ENCODE results near the gene GDF15. TPM values are rescaled to one million over a fixed set of nuclear protein-coding genes. Genes with fewer than 3 reads are reported as not detected.
"Not testable (repeated sequence)": the region's sequence is repeated elsewhere in the genome, so short reads cannot be mapped to it uniquely, and the experiment has no call there.

Gene GDF15
- total RNA-seq, 1 donor from 2014 or later = 0.78 TPM

DNA sequence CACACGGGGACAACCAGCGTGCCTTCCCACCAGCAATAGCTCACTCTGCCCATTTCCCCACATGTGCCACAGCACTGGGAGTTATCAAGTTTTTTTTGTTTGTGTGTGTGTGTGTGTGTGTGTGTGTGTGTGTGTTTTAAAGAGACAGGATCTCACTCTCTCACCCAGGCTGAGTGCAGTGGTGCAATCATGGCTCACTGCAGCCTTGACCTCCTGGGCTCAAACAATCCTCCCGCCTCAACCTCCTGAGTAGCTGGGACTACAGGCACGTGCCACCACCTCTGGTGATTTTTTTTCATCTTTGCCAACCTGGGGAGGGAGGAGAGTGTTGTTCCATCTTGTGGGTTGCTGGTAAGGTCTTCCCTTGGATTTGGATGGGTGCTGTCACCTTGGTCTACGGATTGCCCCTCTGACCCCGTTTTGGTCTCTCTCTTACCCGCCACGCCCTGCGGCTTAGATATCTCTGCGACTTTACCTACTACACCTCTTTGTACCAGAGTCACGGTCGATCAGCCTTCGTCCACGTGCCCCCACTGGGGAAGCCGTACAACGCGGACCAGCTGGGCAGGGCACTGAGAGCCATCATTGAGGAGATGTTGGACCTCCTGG is 22.9 kb upstream of the GDF15 start:
- intact Hi-C loops (cut with micrococcal nuclease) = no loop called here

DNA sequence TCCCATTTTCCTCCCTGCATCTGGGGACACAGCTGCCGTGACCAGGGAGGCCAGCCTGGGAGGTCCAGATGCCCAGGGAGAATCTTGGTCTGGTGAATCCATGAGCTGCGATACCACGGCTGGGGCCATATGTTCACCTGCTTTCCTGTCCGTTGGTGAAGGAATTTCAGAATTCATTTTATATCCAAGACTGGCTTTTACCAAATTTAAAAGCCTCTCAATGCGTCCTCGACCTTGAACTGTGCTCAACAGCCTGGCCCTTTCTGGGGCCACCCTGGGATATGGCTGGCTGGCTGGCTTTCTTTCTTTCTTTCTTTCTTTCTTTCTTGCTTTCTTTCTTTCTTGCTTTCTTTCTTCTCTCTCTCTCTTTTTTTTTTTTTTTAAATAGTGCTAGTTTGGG is 22.2 kb upstream of the GDF15 start:
- intact Hi-C loops (cut with micrococcal nuclease) = no loop called here

DNA sequence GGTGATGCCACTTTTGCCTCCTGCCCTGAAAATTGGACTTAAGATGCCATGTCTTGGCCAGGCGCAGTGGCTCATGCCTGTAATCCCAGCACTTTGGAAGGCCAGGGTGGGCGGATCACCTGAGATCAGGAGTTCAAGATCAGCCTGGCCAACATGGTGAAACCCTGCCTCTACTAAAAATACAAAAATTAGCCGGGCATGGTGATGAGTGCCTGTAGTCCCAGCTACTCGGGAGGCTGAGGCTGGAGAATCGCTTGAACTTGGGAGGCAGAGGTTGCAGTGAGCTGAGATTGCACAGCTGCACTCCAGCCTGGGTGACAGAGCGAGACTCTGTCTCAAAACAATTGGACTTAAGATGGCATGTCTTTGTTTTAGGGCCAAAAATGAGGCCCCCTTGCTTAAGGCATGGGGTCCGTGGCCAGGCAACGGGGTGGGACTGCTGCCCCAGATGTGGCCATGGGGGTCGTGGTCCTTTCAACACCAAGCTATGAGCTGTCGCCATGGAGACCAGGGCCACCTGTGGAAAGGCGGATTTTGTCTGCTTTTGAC is 21.6 kb upstream of the GDF15 start:
- intact Hi-C loops (cut with micrococcal nuclease) = not testable (repeated sequence)

DNA sequence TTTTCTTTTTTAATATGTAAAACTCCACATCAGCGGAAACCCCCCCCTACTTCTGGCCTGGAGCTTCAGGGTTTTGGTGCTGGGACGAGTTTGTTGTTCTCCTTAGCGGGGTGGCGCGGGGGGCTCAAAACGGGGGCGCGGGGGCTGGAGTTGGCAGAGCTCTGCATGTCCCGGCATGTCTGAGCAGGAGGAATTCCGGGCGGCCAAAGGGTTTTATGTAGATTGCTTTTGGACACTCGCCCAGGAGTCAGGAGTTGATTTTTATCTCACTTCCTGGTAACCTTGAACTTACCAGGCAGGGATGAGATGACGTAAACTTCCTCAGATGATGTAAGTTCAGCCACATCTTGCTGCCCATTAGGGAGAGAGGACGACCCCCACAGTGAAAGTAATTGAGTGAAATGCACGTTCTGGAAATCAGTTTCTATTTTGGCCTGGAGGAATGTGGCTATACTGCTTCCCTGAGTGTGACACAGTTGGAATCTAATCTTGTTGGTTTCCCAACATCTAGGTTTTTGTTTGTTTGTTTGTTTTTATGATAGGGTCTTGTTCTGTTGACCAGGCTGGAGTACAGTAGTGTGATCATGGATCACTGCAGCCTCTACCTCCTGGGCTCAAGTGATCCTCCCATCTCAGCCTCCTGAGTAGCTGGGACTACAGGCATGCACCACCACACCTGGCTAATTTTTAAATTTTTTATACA is 21.0 kb upstream of the GDF15 start:
- intact Hi-C loops (cut with micrococcal nuclease) = no loop called here

DNA sequence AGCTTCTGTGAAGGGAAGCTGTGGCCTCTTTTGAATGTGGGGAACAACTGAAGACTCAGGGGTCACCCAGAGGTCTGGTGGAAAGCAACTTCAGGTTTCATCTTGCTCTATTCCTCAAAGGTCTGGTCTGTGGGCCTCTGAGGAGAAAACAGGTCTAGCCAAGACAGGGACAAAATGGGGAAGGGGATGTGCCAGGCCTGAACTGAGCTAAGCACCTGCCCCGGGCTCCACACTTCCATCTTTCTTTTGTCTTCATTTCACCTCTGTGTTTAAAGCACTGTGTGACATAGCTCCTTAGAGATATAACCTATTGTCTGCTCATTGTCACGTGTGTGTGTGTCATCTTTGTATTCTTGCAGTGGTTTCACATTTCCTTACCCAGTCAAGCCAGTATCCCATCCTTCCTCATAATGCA is 19.9 kb upstream of the GDF15 start:
- intact Hi-C loops (cut with micrococcal nuclease) = no loop called here

DNA sequence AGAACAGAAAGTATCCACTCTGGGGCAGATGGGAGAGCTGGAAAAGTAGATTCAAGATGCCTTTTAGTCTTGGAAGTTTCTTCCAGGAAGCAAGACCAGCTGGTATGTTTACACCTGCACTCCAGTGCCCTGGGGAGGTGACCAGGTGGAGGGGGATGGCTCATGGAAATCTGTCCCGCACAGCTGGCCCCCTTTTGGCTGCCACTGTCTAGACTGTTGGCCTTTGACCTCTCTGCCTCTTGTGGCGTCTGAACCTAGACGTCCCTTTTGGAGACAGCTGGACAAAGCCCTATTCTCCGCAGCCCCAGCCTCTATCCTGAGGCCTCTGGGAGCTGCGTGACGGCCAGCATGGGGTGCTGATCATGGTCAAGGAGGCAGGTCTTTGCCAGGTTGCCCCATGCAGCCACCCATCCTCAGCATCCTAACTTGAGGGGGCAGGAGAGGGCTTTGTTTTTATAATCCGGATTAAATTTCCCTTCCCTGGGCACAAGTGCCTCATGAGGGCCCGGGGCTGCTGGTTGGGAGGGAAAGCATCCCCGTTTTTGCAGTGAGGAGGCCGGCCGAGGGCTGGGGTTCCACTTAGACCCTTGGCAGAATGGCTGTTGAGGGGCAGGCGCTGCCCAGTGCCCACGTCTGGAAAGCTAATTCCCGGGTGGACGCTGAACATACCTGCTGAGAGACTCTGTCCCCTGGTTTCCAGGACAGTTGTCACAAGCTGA is 17.3 kb upstream of the GDF15 start:
- intact Hi-C loops (cut with micrococcal nuclease) = no loop called here

DNA sequence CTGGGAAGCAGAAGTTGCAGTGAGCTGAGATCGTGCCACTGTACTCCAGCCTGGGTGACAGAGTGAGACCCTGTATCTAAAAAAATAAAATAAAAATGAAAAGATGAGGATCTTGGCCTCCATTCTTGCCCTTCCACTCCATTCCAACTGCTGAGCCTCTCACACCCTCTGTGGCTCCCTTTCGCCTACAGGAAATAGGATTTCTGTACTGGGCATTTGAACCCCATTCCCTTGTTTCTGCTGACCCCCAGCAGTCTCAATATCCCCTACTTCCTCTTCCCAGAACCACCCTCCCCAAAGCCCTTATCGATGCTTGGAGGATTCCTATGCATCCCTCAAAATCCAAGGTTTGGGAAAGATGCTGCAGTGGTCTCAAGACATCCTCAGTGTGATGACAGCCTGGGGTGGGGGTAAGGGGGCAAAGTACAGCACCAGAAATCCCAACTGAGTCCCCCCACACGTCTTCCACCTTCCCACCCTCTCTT is 12.5 kb upstream of the GDF15 start:
- intact Hi-C loops (cut with micrococcal nuclease) = no loop called here

DNA sequence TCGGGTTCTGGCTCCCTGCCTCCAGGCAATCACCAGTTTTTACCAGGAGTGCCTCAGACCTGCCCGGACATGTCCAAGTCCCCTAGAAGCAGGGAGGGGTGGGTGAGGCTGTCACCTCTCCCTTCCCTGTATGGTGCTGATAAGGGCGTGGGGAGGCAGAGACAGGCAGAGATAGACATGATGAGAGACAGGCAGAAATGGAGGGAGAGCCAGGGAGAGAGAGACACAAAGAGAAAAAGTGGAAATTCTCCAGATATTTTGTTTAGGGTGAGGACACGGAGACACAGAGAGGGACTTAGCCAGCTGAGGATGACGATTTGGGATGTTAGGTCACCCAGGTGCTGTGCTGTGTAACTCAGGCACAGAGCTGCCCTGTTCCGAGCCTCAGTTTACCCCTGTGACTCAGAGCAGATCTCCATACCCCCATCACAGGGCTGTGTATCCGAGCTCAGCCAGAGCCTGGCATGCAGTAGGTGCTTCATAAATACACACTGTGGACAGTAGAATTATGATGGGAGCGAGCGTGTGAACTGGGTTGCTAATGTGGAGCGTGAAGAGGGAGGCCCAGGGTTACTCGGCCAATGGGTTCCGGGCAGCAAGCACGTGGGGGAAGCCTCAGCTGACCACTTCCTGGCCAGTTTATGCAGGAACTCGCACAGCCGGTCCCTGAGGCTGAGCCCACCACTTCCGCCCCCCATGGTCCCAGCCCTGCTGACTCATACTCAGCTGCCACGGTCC is 11.9 kb upstream of the GDF15 start:
- intact Hi-C loops (cut with micrococcal nuclease) = no loop called here

DNA sequence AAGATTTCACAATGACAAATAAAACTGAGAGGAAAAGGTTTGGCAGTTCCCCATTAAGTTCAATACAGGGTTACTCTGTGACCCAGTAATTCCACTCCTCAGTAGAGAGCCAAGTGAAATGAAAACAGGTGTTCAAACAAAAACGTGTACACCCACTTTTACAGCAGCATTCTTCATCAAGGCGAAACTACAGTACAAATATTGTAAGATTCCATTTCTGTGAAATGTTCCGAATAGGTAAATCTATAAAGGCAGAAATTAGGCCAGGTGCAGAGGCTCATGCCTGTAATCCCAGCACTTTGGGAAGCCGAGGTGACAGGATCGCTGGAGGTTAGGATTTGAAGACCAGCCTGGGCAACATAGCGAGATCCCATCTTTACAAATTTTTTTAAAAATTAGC is 8.9 kb upstream of the GDF15 start:
- intact Hi-C loops (cut with micrococcal nuclease) = no loop called here

DNA sequence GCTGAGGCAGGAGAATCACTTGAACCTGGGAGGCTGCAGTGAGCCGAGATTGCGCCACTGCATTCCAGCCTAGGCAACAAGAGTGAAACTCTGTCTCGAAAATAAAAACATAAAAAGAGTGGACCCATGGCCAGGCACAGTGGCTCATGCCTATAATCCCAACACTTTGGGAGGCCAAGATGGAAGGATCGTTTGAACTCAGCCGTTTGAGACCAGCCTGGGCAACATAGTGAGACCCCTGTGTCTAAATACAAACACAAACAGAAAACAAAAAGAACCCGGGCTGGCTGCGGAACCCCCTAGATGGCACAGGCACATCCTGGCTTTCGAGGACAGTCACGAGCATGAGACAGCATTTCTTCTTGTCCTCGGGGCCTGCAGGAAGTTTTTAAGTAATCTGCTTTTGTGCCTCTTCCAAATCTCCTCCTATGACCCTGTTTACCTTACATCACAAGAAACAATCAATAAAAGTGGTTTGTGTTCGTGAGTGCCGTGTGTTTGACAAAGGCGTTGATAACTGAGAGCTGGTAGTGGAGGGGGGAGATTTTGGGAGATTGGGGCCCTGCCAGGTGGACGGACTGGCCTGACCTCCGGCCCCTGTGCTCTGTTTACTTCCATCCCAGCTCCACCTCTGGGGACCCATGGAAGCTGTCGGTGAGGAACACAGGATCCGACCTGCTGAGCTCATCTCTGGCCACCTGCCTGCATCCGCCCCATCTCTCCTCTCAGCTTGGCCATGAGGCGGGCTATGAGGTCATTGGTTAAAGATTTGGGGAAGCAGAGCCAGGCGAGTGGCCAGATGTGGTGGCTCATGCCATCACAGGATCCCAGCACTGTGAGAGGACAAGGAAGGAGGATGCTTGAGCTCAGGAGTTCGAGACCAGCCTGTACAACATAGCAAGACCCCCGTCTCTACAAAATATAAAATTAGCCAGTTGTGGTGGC is 5.9 kb upstream of the GDF15 start:
- intact Hi-C loops (cut with micrococcal nuclease) = no loop called here

DNA sequence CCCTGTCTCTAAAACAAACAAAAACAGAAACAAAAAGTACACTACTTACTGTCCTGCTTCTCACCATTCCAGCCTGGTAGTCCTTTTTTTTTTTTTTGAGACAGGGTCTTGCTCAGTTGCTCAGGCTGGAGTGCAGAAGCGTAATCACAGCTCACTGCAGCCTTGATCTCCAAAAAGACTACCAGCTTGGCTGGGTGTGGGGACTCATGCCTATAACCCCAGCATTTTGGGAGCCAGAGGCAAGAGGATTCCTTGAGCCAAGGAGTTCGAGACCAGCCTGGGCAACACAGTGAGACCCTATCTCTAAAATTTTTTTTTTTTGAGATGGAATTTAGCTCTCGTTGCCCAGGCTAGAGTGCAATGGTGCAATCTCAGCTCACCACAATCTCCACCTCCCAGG is 5.1 kb upstream of the GDF15 start:
- intact Hi-C loops (cut with micrococcal nuclease) = no loop called here

DNA sequence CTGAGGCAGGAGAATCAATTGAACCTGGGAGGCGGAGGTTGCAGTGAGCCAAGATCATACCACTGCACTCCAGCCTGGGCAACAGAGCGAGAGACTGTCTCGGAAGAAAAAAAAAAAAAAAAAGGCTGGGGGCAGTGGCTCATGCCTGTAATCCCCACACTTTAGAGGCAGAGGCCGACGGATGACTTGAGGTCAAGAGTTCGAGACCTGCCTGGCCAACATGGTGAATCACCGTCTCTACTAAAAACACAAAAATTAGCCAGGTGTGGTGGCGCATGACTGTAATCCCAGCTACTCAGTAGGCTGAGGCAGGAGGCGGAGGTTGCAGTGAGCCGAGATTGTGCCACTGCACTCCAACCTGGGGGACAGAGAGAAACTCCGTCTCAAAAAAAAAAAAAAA is 2.3 kb upstream of the GDF15 start:
- intact Hi-C loops (cut with micrococcal nuclease) = not testable (repeated sequence)

DNA sequence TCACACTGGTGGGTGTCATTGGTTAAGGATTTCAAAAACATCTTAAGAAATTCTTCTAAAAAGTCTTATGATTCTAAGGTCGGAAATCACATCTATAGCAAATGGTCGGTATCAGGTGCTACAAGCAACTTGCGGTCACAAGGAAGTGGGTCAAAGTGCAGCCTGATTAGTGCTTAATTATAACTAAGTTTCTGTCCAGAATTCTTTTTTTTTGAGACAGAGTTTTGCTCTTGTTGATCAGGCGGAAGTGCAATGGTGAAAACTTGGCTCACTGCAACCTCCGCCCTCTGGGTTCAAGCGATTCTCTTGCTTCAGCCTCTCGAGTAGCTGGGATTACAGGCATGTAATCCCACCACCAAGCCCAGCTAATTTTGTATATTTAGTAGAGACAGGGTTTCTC is 1.2 kb upstream of the GDF15 start:
- intact Hi-C loops (cut with micrococcal nuclease) = loop anchor here (5.0 kb wide), 2 partner anchors 43 to 192 kb away; partner anchors contain the start of gene MPV17L2

DNA sequence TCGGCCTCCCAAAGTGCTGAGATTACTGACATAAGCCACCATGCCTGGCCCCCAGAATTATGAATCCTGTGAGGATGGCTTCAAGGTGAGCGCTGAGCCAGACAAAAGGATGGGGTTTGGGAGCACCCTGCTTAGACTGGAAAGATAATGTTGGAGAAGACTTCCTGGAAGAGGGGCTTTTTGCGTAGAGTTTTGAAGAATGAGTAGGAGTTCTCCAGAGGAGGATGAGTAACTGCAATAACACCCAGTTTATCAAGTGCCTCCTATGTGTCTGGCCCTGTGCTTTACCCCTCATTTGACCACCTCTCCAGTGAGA is 641 bp upstream of the GDF15 start:
- intact Hi-C loops (cut with micrococcal nuclease) = loop anchor here (5.0 kb wide), 2 partner anchors 42 to 193 kb away; partner anchors contain the start of gene MPV17L2

DNA sequence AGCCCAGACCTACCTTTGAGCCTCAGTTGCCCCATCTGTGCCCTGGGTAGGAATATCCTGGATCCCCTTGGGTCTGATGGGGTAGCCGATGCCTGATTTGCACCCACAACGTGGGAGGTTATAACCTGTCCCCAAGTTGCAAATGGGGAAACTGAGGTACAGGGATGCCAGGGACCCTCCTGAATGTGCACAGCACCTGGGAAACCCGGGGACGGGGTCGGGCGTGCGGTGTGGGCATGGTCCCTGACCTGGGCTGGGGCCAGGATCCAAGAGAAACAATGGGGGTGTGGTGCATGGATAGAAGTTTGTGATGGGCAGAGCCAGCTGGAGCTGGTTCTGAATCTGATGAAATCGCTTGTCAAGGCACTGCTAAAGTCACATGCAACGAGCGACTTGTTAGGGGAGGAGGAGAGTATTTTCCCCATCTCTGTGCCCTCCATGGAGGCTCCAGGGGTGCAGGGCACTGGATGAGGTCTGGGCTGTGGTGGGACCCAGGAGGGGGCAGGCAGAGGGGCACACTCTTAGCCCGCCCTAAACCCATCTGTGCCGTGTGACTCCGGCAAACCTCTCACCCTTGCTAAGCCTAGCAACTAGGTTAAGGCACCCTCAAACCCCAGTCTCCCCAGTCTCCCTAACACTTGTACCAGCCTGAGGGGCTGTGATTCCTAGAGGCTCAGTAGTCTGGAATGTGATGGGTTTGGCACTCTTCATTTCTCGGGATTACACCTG is 749 bp downstream of the GDF15 start:
- intact Hi-C loops (cut with micrococcal nuclease) = loop anchor here (5.0 kb wide), 2 partner anchors 41 to 194 kb away; partner anchors contain the start of gene MPV17L2

DNA sequence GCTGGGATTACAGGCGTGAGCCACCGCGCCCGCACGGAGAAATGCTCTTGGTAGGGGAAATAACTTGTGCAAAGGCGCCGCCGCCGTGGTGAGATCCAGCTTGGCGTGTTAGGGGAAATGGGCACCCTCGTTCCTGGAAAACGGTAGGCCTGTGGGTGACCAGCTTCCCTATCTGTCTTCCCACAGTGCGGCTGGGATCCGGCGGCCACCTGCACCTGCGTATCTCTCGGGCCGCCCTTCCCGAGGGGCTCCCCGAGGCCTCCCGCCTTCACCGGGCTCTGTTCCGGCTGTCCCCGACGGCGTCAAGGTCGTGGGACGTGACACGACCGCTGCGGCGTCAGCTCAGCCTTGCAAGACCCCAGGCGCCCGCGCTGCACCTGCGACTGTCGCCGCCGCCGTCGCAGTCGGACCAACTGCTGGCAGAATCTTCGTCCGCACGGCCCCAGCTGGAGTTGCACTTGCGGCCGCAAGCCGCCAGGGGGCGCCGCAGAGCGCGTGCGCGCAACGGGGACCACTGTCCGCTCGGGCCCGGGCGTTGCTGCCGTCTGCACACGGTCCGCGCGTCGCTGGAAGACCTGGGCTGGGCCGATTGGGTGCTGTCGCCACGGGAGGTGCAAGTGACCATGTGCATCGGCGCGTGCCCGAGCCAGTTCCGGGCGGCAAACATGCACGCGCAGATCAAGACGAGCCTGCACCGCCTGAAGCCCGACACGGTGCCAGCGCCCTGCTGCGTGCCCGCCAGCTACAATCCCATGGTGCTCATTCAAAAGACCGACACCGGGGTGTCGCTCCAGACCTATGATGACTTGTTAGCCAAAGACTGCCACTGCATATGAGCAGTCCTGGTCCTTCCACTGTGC is 2.4 kb downstream of the GDF15 start:
- intact Hi-C loops (cut with micrococcal nuclease) = loop anchor here (1.0 to 5.0 kb wide), 3 partner anchors 22 to 196 kb away; partner anchors contain the start of gene MPV17L2

DNA sequence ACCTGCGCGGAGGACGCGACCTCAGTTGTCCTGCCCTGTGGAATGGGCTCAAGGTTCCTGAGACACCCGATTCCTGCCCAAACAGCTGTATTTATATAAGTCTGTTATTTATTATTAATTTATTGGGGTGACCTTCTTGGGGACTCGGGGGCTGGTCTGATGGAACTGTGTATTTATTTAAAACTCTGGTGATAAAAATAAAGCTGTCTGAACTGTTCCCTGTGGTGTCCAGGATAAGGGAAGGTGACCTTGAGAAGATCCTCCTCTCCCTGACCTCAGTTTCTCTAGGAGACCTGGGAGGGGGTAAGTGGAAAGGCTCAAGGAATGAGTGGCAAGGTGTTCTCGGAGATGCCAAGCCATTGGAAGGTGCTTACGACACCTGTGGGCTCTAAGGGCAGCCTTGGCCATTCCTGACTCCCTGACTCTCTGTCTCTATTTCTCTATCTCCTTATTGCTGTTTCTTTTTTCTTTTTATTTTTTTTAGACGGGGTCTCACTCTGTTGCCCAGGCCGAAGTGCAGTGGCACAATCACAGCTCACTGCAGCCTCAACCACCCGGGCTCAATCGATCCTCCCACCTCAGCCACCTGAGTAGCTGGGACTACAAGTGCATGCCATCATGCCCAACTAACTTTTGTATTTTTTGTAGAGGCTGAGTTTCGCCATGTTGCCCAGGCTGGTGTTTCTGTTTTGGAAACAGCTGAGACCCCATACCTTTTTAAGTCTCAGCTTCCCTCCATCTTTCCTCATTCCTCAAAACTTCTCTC is 3.2 kb downstream of the GDF15 start:
- intact Hi-C loops (cut with micrococcal nuclease) = loop anchor here (1.0 to 5.0 kb wide), 3 partner anchors 21 to 197 kb away; partner anchors contain the start of gene MPV17L2

DNA sequence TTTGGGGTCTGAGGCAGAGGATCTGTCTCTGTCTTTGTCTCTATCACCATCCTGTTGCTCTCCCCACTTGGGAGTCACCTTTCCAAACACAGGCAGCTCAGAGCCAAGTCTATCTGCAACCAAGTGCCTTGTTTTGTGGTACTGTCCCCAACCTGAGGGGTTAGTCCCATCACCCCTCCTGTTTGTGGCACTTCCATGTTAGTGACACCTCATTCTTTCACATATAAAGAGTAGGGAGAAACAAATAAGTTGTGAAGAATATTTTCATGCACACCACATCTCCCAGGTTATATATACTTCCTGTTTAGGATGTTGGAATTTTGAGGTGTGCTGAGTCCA is 3.7 kb downstream of the GDF15 start:
- intact Hi-C loops (cut with micrococcal nuclease) = loop anchor here (5.0 kb wide), 2 partner anchors 38 to 197 kb away; partner anchors contain the start of gene MPV17L2

All from T-helper 1 cell treated with Interleukin-12 subunit alpha and Interleukin-12 subunit beta and Interleukin-4 antibody, amounts not matched to agents 30 ng/mL and 1 ng/mL, for 36 hours (primary cell).